Measurements from ENCODE around the gene FNBP1.

FNBP1 gene

GRCh38 chr9:130042885-130043653, at the start of gene FNBP1:
FNBP1 (minus strand) TSS chr9:130043189; CDS start chr9:130042975, 214 bp downstream.
- peak; percentile 13 to 36 for DNase-seq

GRCh38 chr9:130090915-130091314, 47.9 kb upstream of the FNBP1 start:
- no peak for DNase-seq

GRCh38 chr9:130089141-130089540, 46.2 kb upstream of the FNBP1 start:
- no peak for DNase-seq

GRCh38 chr9:130088051-130088450, 45.1 kb upstream of the FNBP1 start:
- no peak for DNase-seq

- no peak for DNase-seq
Measured at GRCh38 chr9:130084337-130084736, 41.3 kb upstream of the FNBP1 start.

- DNase-seq: no peak
Measured at GRCh38 chr9:130078547-130078946, 35.6 kb upstream of the FNBP1 start.

- no peak for DNase-seq
Measured at GRCh38 chr9:130073373-130073772, 30.4 kb upstream of the FNBP1 start.

GRCh38 chr9:130072515-130073235, 29.7 kb upstream of the FNBP1 start:
- no peak for DNase-seq

GRCh38 chr9:130069048-130069447, 26.1 kb upstream of the FNBP1 start:
- no peak for DNase-seq

GRCh38 chr9:130064621-130065020, 21.6 kb upstream of the FNBP1 start:
- no peak for DNase-seq

GRCh38 chr9:130062750-130063149, 19.8 kb upstream of the FNBP1 start:
- DNase-seq: no peak

GRCh38 chr9:130060296-130060695, 17.3 kb upstream of the FNBP1 start:
- no peak for DNase-seq

- no peak for DNase-seq
Measured at GRCh38 chr9:130058887-130059286, 15.9 kb upstream of the FNBP1 start.

- no peak for DNase-seq
Measured at GRCh38 chr9:130058154-130058553, 15.2 kb upstream of the FNBP1 start.

- no peak for DNase-seq
Measured at GRCh38 chr9:130054820-130055219, 11.8 kb upstream of the FNBP1 start.

GRCh38 chr9:130054325-130054786, 11.4 kb upstream of the FNBP1 start:
- DNase-seq: no peak

GRCh38 chr9:130053504-130054324, 10.7 kb upstream of the FNBP1 start, which contains the start of gene GPR107:
GPR107 (plus strand) TSS chr9:130053906; CDS start chr9:130053933, 27 bp downstream.
- DNase-seq: peak in 1 of 2 experiments; percentile 14

GRCh38 chr9:130053109-130053503, 10.1 kb upstream of the FNBP1 start:
- no peak for DNase-seq

- no peak for DNase-seq
Measured at GRCh38 chr9:130051855-130052254, 8.9 kb upstream of the FNBP1 start.

GRCh38 chr9:130050462-130050861, 7.5 kb upstream of the FNBP1 start:
- DNase-seq: no peak

GRCh38 chr9:130049431-130050210, 6.6 kb upstream of the FNBP1 start:
- DNase-seq: no peak

- DNase-seq: no peak
Measured at GRCh38 chr9:130045725-130046450, 2.9 kb upstream of the FNBP1 start.
